Gastrocnemius medialis (tissue), 4 donors: Measurements from ENCODE around the gene TRIM41.

Experiments used
- CTCF ChIP-seq, 5 experiments: fragments of 450-650 bp in 3 of 5; fragments of 200-600 bp in 2 of 5; sonication (generic) in 2 of 5; IDR thresholded peaks in 4 of 5; conservative IDR thresholded peaks in 1 of 5; 1 replicate in 4 of 5; 2 replicates in 1 of 5; pipeline ENCODE4 v1.5.1; 2016 to 2019; ENCODE audit warnings: antibody characterized with exemption in 5 of 5, mild to moderate bottlenecking in 3 of 5, moderate library complexity in 3 of 5
- POLR2A ChIP-seq, 2 donors: fragments of 450-650 bp; IDR thresholded peaks; one replicate each; pipeline ENCODE4 v1.6.1; 2017; ENCODE audit warnings: antibody characterized with exemption in 2 of 2, mild to moderate bottlenecking in 2 of 2, moderate library complexity in 2 of 2

- TF ChIP-seq CTCF (IDR thresholded peaks at IDR 0.05 in 4 of 5, conservative IDR thresholded peaks at IDR 0.05 in 1 of 5), result no peak
- no peak for TF ChIP-seq POLR2A (IDR thresholded peaks at IDR 0.05)
These were observed 37.1 kb upstream of the TRIM41 start for GRCh38 chr5:181186022-181186421.
